Thoracic aorta (tissue), 2 donors: Measurements from ENCODE around the gene C13orf46. TPM values are rescaled to one million over a fixed set of nuclear protein-coding genes. Genes with fewer than 3 reads are reported as not detected.

ENCODE experiments used
- ATAC-seq: fragments of 150-250 bp; one replicate; pipeline ENCODE4 v1.8.0; 2017; ENCODE audit warnings: low read depth; ENCODE audit not compliant: insufficient number of reproducible peaks, low FRiP score
- DNase-seq: peaks from one replicate; pipeline ENCODE4 v3.0.0-alpha.2; 2020; ENCODE audit warnings: low spot score
- H3K27ac ChIP-seq, 2 donors: fragments of 200-600 bp; sonication (generic); 1 replicate in 1 of 2; 2 replicates in 1 of 2; pipeline ENCODE4 v1.5.1; 2016; ENCODE audit warnings: mild to moderate bottlenecking in 2 of 2, moderate library complexity in 2 of 2
- H3K27me3 ChIP-seq: fragments of 200-600 bp; sonication (generic); replicated peaks from 2 replicates; pipeline ENCODE4 v1.6.0; 2016; ENCODE audit warnings: mild to moderate bottlenecking; ENCODE audit not compliant: insufficient read depth
- H3K36me3 ChIP-seq: fragments of 200-600 bp; sonication (generic); one replicate; pipeline ENCODE4 v1.5.1; 2016
- H3K4me1 ChIP-seq, 2 donors: fragments of 200-600 bp; sonication (generic); 1 replicate in 1 of 2; 2 replicates in 1 of 2; pipeline versions ENCODE4 v1.5.1 to v1.6.0; 2016; ENCODE audit warnings: low read depth in 2 of 2, mild to moderate bottlenecking in 1 of 2; ENCODE audit not compliant: control insufficient read depth in 1 of 2
- H3K4me3 ChIP-seq: fragments of 200-600 bp; sonication (generic); 2 replicates; pipeline ENCODE4 v1.5.1; 2016; ENCODE audit warnings: mild to moderate bottlenecking
- H3K9me3 ChIP-seq: fragments of 200-600 bp; sonication (generic); 2 replicates; pipeline ENCODE4 v1.5.1; 2016
- total RNA-seq, 2 donors: library from RNA; depleted of rRNA; stranded (reverse); fragments of >200 nt; gene quantifications; one replicate each; pipeline versions ENCODE4 v1.1.0 to v1.2.3, GENCODE V29; 2016
- TF ChIP-seq, protein P1 (sequence below): fragments of 200-600 bp; sonication (generic); IDR thresholded peaks from one replicate; pipeline ENCODE4 v1.5.1; 2019; ENCODE audit warnings: antibody characterized with exemption

The C13orf46 gene
- total RNA-seq, 2 donors from 2014 or later: 1.1 TPM

DNA sequence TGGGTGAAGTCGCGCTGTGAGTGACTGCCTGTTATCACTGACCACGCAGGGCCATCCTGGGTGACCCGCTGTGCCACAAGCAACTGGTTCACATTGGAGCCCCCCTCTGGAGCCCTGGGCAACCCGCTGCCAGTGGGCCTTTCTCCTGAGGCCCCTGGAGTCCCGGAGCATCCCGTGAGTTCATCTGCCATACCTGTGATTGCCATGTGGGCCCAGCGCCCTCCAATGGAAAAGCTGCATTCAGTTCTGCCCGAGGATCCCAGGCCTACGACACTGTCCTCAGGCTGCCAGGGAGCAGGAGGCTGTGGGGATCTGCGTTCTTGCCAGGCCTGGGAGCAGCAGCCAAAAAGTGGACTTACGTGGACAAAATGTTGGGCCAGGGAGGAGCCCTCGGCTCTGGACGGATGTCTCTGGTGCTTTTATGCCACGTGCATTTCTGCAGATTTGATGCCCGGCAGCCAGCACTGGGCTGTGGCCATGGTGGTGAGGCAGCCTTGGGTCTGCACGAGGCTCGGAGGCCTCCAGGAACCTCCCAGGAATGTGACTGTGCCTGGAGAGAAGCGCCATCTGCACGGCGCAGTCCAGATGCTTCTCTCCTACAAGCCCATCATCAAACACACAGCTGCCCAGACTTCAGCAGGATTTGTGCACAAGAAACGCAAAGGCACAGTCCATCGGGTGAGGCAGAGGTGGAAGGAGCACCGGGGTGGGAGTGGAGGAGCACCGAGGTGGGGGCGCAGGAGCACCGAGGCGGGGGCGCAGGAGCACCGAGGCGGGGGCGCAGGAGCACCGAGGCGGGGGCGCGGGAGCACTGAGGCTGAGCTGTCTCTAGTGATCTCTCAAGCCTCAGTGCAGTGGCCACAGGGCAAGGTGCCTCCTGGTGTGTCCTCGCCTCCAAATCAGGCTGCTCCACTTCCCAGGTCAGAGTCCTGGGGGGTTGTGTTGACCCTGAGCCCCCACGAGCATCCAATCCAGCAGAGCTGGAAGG, 44.0 kb downstream of the C13orf46 start:
- peaks cover 8 to 42% of the 10 kb centered on the region in 2 donors for H3K4me1 ChIP-seq
- no peaks in the 10 kb centered on the region for H3K9me3 ChIP-seq
- ATAC-seq (no peak), DNase-seq (peak; percentile 2)
- H3K27ac ChIP-seq: peak overlapping the region; percentile 84 to 89
- TF ChIP-seq, protein P1, sequence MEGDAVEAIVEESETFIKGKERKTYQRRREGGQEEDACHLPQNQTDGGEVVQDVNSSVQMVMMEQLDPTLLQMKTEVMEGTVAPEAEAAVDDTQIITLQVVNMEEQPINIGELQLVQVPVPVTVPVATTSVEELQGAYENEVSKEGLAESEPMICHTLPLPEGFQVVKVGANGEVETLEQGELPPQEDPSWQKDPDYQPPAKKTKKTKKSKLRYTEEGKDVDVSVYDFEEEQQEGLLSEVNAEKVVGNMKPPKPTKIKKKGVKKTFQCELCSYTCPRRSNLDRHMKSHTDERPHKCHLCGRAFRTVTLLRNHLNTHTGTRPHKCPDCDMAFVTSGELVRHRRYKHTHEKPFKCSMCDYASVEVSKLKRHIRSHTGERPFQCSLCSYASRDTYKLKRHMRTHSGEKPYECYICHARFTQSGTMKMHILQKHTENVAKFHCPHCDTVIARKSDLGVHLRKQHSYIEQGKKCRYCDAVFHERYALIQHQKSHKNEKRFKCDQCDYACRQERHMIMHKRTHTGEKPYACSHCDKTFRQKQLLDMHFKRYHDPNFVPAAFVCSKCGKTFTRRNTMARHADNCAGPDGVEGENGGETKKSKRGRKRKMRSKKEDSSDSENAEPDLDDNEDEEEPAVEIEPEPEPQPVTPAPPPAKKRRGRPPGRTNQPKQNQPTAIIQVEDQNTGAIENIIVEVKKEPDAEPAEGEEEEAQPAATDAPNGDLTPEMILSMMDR: no peak
- no peaks in the 10 kb centered on the region for H3K27me3 ChIP-seq
- H3K4me3 ChIP-seq: no peak overlapping the region
- H3K36me3 ChIP-seq: no peaks in the 10 kb centered on the region

DNA sequence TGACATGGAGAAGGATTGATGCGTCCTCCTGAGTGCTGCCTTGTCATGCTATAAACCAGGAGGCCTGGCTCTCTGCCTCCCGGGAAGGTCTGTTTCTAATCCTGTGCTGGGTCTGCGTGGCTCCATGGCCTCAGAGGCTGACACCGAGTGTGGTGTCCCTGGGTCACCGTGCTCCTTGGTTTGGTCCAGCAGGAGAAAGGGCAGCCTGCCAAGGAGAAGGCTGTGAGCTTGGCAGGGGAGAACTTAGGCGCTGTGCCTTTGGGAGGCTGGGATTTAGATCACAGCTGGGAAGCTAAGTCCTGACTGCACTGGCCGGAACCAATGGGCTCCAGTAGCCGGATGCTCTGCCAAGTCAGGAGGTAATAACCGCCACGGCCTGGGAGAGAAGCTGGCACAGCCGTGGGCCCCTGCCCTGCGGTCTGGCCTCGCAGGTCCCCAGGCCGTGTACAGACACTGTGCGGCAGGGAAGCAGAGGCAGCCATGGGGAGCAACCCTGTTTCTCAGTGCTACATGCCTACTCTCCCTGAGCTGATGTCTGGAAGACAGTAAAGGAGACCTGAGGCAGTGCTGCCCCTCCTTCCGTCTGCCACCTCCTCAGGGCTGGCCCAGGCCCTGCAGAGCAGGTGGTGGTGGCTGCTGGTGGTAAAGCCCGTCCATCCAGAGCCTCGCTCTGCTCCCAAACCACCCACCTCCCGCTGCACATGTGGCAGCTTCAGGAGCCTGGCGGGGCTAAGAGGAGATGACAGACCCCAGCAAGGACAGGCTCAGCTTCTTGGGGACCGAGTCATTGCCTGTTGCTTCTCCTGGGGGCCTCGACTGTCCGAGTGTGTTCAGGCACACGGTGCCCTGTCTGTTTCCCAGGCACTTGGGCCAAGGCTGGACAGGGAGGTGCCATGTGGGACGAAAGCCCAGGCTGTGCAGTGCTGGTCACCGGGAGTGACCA, 44.9 kb downstream of the C13orf46 start:
- no peaks in the 10 kb centered on the region for H3K27me3 ChIP-seq
- TF ChIP-seq, protein P1: no peak
- H3K4me3 ChIP-seq: no peak overlapping the region
- H3K9me3 ChIP-seq: no peaks in the 10 kb centered on the region
- peaks cover 7 to 37% of the 10 kb centered on the region in 2 donors for H3K4me1 ChIP-seq
- ATAC-seq (peak; percentile 79), DNase-seq (peak; percentile 82)
- peak overlapping the region; percentile 84 to 89 for H3K27ac ChIP-seq
- H3K36me3 ChIP-seq: no peaks in the 10 kb centered on the region

DNA sequence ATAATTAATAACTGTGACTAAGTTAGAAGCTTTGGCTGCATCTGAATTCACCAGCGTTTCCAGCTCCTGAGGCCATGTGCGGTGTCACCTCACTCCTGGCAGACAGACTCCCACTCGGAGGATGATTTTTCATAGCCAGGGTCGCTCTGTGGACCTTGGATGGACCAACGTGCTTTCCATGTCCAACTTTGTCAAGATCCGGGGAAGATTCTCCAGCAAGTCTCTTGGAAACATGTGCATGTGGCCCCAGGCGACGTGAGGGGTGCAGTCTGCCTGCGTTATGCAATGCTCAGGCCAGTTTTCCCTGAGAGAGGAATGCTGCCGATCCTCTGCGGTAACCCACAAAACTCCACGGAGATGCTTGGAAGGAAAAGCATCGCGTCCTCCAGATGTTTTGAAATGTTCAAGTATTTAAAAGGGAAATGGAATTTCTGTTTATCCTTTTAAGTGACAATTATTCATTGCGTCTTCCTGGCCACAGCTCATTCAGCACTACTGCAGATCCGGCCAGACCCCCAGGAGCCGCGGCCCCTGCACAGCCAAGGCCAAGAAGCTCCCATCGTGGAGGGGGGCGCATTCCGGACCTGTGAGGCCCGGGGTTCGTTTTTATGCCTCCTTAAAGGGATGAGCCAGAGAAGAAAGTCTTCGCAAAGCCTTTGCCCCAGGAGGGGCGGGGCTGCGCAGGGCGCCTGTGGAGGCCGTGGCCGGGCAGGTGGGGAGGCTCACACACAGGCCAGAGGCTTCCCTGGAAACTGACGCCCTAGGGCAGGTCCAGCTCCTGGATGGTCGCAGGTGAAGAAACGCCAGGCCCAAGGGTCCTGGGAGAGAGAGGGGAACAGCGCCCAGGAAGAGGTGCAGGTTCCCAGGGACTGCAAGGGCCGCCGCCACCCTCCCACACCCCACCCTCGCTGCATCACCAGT, 46.0 kb downstream of the C13orf46 start:
- Histone ChIP-seq H3K36me3 (no peaks in the 10 kb centered on the region), H3K4me3 (no peak overlapping the region)
- peak; percentile 0 for DNase-seq

DNA sequence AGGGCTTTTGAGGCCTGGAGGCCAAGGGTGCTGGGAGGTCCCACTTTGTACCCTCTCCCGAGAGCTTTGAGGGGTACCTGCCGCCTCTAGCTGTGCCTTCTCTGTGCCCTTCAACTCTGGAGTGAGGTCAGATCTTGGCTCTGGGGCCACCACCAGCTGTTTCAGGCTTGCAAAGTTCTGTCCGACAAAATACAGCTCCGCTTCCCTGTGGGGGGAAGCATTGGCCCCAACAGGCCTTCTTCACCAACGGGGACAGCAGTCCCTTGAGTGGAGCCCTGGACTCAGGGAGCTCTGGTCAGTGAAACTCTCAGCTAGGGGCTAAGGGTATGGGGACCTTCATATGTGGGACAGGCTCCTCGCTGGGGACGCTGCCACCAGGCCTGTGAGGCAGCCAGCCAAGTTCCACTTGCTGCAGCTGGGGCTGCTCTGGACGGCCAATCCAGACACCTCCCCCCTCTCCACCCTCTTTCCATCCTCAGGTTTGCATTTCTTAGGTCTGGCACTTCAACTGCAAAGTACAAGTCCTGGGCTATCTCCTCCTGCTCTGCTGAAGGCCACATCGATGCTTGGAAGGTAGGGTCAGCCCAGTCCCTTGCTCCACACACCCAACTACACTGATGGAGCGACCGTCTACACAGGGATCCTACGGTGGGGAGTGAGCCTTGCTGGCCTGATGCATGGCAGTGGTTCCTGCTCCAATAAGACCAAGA, 46.8 kb downstream of the C13orf46 start:
- H3K4me3 ChIP-seq: no peak overlapping the region
- H3K9me3 ChIP-seq: no peaks in the 10 kb centered on the region
- DNase-seq (peak; percentile 0), ATAC-seq (no peak)
- no peaks in the 10 kb centered on the region for H3K36me3 ChIP-seq
- TF ChIP-seq, protein P1: no peak
- no peaks in the 10 kb centered on the region for H3K27me3 ChIP-seq
- no peak overlapping the region for H3K27ac ChIP-seq
- peaks cover 7 to 53% of the 10 kb centered on the region in 2 donors for H3K4me1 ChIP-seq

More for the DNA sequence above, 46.0 kb downstream of the C13orf46 start:
- H3K9me3 ChIP-seq: no peaks in the 10 kb centered on the region
- H3K4me1 ChIP-seq: peaks cover 7 to 45% of the 10 kb centered on the region in 2 donors
- no peak for ATAC-seq
- no peaks in the 10 kb centered on the region for H3K27me3 ChIP-seq
- TF ChIP-seq, protein P1: no peak
- peak overlapping the region; percentile 84 to 89 for H3K27ac ChIP-seq
